Measurements from ENCODE around the gene FPGT.

The FPGT gene

GRCh38 chr1:74235153-74235552 lies 37.1 kb downstream of the FPGT start, which contains the start of gene TNNI3K:
TNNI3K (plus strand) TSS chr1:74235387; CDS start chr1:74235452, 65 bp downstream.
- no peaks in the 10 kb centered on the region for H3K79me2 ChIP-seq
- no peaks in the 10 kb centered on the region for H3K9me3 ChIP-seq (ENCODE audit: control insufficient read depth, low read length)
- no peak within 1 kb of the TSS for H2AFZ ChIP-seq
- H3K27me3 ChIP-seq (ENCODE audit: control insufficient read depth, insufficient read depth, low read length): no peaks in the 10 kb centered on the region
- no peak within 1 kb of the TSS for H3K27ac ChIP-seq
- H3K4me1 ChIP-seq: no peaks in the 10 kb centered on the region
- TF ChIP-seq CTCF (IDR thresholded peaks at IDR 0.05): no peak
- H3K4me2 ChIP-seq (ENCODE audit: low read length): no peak within 1 kb of the TSS
- H3K9ac ChIP-seq: no peak within 1 kb of the TSS
- H3K36me3 ChIP-seq (ENCODE audit: control insufficient read depth, insufficient read depth, low read length): no peaks in the 10 kb centered on the region
- no peak within 1 kb of the TSS for H3K4me3 ChIP-seq (ENCODE audit: low read depth, low read length)

GRCh38 chr1:74236440-74236839 lies 38.4 kb downstream of the FPGT start:
- Histone ChIP-seq H2AFZ (no peak overlapping the region), H3K79me2 (no peaks in the 10 kb centered on the region), H3K27ac (no peak overlapping the region), H3K4me1 (no peaks in the 10 kb centered on the region), H3K36me3 (ENCODE audit: control insufficient read depth, insufficient read depth, low read length) (no peaks in the 10 kb centered on the region), H3K9ac (no peak overlapping the region), H3K9me3 (ENCODE audit: control insufficient read depth, low read length) (no peaks in the 10 kb centered on the region), H3K27me3 (ENCODE audit: control insufficient read depth, insufficient read depth, low read length) (no peaks in the 10 kb centered on the region), H3K4me2 (ENCODE audit: low read length) (no peak overlapping the region), H3K4me3 (ENCODE audit: low read depth, low read length) (no peak overlapping the region)
- TF ChIP-seq CTCF (IDR thresholded peaks at IDR 0.05): no peak

- TF ChIP-seq CTCF (IDR thresholded peaks at IDR 0.05): no peak
- Histone ChIP-seq H3K4me3 (ENCODE audit: low read depth, low read length) (no peak overlapping the region), H2AFZ (no peak overlapping the region), H3K27me3 (ENCODE audit: control insufficient read depth, insufficient read depth, low read length) (no peaks in the 10 kb centered on the region), H3K27ac (no peak overlapping the region), H3K9me3 (ENCODE audit: control insufficient read depth, low read length) (no peaks in the 10 kb centered on the region), H3K4me2 (ENCODE audit: low read length) (no peak overlapping the region), H3K36me3 (ENCODE audit: control insufficient read depth, insufficient read depth, low read length) (no peaks in the 10 kb centered on the region), H3K9ac (no peak overlapping the region), H3K79me2 (no peaks in the 10 kb centered on the region), H3K4me1 (no peaks in the 10 kb centered on the region)
Measured at GRCh38 chr1:74237035-74237434, 39.0 kb downstream of the FPGT start.

- Histone ChIP-seq H3K27ac (no peak overlapping the region), H3K4me2 (ENCODE audit: low read length) (no peak overlapping the region), H3K4me1 (no peaks in the 10 kb centered on the region), H3K9ac (no peak overlapping the region), H2AFZ (no peak overlapping the region), H3K27me3 (ENCODE audit: control insufficient read depth, insufficient read depth, low read length) (no peaks in the 10 kb centered on the region), H3K79me2 (no peaks in the 10 kb centered on the region), H3K9me3 (ENCODE audit: control insufficient read depth, low read length) (no peaks in the 10 kb centered on the region), H3K36me3 (ENCODE audit: control insufficient read depth, insufficient read depth, low read length) (no peaks in the 10 kb centered on the region), H3K4me3 (ENCODE audit: low read depth, low read length) (no peak overlapping the region)
- TF ChIP-seq CTCF (IDR thresholded peaks at IDR 0.05): no peak
Measured at GRCh38 chr1:74237787-74238186, 39.7 kb downstream of the FPGT start.

GRCh38 chr1:74245168-74245772 lies 47.2 kb downstream of the FPGT start:
- H3K79me2 ChIP-seq: no peaks in the 10 kb centered on the region
- no peak overlapping the region for H3K9ac ChIP-seq
- H3K27ac ChIP-seq: no peak overlapping the region
- H3K4me1 ChIP-seq: no peaks in the 10 kb centered on the region
- H3K4me3 ChIP-seq (ENCODE audit: low read depth, low read length): no peak overlapping the region
- no peaks in the 10 kb centered on the region for H3K36me3 ChIP-seq (ENCODE audit: control insufficient read depth, insufficient read depth, low read length)
- TF ChIP-seq CTCF (IDR thresholded peaks at IDR 0.05): no peak
- no peak overlapping the region for H3K4me2 ChIP-seq (ENCODE audit: low read length)
- H2AFZ ChIP-seq: no peak overlapping the region
- H3K27me3 ChIP-seq (ENCODE audit: control insufficient read depth, insufficient read depth, low read length): no peaks in the 10 kb centered on the region
- no peaks in the 10 kb centered on the region for H3K9me3 ChIP-seq (ENCODE audit: control insufficient read depth, low read length)

Data from parathyroid adenoma (tissue), 2 donors.